NCI-H460 (cell line): ENCODE results near the gene SLC22A4. TPM values are rescaled to one million over a fixed set of nuclear protein-coding genes. Genes with fewer than 3 reads are reported as not detected.
A peak's percentile ranks its signal among the peaks of the same experiment; 100 is the strongest.

Experiments used
- DNase-seq: peaks from one replicate; pipeline ENCODE4 v3.0.0-alpha.2; 2016; ENCODE audit warnings: low read depth; ENCODE audit errors: extremely low read depth
- total RNA-seq: library from RNA; depleted of rRNA; stranded (reverse); fragments of >200 nt; shearing (Covaris generic); gene quantifications from 2 replicates; pipeline ENCODE4 v1.2.3, GENCODE V29; 2014

Gene SLC22A4
- total RNA-seq, 1 experiment from 2014 or later, result 4.3 TPM

DNA sequence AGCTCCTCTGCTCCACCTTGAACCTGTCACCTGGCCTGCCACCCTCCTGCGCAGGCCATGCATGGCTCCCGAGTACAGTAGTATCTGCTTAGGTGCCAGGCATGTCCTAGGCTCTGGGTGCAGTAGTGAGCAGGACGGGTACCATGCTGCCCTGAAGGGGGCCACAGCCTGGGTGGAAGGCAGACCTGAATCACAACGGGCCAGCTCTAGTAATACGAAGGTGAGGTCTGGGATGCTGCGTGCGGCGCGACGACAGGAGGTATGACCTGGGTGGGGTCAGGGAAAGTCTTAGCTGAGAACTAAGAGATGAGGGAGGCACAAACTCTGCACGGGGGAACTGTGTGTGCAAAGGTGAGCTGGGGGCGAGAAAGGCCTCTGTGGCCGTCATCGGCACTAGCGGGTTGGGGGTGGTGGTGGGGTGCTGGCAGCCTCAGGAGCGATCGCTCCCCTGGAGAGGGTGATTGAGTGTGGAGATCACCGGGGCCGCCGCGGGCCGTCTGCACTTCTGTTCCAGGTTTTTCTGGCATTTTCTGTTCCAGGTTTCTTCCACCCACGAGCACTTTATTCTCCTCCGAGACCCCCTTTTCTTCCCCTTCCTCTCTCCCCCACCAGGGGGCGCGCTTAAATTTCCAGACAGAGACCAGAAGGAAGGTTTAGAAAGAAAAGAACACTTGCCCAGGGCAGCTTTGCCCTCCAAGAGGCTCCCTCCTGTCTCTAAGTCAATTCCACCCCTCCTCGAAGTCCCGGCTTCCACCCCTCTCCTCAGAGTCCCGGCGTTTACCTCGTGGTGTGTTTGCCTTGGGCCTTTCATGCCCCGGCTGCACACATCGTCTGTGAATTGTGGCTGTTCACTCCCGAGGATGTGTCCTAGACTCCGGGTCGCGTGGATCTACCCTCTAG lies 21.6 kb upstream of the SLC22A4 start:
- peak; percentile 61 for DNase-seq

DNA sequence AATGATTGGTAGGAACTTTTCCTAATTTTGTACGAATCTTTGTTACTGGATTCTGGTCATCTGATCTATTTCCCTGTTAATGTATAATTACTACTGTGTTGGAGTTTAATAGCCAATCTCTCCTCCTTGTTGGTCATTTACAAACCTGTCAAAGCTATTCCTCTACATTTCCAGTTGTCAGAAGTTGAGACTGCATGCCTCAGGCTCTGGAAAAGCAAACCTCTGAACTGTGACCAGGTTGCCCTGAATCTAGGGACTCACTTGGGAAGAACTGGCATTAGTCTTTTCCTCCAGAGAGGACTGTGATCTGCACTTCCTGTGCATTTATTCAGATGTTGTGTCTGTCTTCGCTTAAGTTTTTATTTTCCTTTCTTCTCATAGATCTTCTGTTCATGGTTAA lies 20.6 kb upstream of the SLC22A4 start:
- DNase-seq, result no peak

DNA sequence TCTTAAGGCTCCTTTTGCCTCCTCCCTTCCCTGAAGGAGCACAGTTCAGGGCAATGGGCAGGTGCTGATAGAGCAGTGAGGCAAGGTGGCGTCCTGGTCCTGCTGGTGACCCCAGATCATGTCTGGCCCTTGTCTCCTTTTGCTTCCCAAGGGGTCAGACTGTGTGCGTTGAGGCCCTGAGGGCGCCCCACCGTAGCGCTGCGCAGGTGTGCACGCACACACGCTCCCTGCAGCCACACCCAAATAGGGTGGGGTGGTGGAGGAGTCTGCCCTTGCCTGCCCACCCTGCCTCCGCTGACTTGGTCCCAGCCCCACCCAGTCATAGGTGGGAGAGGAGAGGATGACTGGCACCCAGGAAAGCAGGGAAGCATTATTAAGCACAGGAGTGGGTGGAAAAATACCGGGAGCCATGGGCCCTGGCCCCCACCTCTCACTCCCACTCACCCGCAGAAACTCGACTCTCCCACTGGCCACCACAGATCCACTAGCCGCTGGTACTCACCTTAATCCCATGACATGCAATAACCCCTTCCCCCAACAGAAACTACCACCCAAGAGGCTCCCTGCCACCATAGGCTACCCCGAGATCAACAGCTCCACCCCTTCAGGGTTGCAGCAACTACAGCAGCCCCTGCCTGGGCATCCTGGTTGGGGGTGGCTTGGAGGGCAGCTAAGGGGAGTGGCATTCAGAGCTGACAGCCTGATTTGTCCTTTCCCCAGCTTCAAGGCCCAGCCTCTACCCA lies 20.0 kb upstream of the SLC22A4 start:
- no peak for DNase-seq

DNA sequence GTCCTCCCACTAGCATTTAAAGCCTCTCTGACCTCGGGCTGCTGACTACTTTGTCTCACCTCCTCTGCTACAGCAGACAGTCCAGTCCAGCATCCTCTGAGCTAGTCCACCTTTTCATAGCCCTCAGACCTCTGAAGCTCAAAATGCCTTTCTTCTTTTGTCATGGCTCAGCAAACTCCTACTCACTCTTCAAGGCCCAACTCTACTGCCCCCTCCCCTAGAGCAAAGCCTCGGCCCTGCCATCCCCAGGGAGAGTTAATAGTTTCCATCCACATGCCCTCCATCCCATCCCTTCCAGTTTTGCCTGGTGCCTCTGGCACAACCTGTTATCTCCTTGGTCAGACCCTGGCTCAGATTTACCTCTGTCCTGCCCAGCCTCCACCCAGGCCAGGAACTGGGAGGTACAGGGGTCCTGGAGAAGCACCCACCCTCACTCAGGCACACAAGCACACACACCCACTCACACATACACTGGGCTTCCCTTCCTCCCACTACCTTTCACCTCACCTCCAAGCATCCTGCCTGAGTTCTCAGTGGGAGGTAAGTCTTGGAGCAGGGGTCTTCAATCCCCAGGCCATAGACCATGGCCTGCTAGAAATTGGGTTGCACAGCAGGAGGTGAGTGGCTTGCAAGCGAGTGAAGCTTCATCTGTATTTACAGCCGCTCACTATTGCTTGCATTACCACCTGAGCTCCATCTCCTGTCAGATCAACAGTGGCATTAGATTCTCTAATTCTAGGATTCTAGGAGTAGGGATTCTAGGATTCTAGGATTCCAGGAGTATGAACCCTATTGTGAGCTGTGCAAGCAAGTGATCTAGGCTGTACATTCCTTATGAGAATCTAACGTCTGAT lies 18.6 kb upstream of the SLC22A4 start:
- no peak for DNase-seq

DNA sequence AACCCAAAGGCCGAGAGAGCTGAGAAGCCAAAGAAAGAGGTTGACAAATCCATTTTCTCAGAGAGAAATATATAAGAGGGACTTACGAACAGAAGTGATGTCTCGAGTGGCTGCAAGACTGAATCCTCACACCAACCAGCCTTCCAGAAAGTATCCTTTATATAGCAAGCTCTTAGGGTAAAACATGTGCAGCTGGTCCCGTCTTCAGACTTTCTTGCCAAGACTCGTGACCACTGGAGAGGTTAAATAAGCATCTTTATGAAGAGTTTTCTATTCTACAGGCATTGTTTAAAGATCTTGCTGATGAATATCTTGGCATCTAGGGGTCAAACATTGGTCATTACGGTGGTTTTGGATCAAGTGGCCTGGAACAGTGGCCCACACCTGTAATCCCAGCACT lies 16.9 kb upstream of the SLC22A4 start:
- DNase-seq, result no peak

DNA sequence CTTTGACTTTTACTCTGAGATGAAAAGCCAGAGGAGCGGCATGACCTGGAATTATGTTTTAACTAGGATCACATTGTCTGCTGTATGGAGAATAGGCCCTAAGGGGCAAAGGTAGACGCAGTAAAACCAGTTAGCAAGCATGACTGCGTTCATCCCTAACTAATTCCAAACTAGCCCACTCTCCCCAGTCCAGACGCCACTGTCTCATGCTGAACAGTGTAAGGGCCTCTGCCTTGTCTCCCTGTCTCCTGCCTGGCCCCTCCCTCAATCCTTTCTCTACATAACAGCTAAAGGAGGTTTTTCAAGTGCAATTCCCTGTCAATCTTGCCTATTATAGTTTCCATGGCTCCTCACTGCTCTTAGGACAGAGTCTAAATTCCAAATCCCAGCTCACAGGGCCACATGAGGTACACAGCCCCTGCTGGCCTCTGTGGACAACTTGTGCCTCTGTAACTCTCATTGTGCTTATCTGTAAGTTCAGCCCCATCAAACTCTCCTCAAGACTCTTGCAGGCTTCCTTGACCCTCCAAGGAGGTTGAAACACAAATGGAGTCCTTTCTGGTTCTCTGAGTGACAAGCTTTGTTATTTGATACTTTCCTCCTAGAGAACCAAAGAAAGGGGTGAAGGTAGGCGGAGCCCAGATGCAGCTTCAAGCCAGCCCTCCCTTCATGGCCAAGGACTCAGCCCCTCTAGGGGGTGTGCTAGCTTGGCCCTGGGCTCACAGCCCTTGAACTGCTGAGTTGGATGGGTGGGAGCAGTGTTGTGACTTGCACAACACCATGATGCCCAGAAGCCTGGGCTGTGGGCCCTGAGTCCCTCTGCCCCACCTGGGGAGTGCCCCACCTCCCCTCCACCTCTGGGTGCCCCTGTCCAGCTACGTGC lies 16.0 kb upstream of the SLC22A4 start:
- DNase-seq, result no peak

DNA sequence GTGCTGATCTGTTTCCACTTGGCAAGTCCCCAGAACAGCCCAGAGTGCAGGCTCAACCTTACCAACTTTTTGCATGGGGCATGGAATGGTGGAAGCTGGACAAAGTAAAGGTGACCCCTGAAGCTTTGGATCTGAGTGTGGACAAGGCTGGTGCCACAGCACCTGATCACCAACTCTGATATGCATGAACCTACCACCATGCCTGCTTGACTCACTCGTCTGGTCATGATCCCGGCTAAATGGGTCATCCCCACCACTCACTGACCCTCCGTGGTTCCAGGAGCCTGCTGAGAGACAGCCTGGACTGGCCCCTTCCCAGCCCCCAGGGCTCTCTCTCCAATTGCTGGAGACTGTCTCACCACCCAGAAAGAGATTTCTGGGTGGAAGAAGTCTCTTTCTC lies 14.4 kb upstream of the SLC22A4 start:
- no peak for DNase-seq

DNA sequence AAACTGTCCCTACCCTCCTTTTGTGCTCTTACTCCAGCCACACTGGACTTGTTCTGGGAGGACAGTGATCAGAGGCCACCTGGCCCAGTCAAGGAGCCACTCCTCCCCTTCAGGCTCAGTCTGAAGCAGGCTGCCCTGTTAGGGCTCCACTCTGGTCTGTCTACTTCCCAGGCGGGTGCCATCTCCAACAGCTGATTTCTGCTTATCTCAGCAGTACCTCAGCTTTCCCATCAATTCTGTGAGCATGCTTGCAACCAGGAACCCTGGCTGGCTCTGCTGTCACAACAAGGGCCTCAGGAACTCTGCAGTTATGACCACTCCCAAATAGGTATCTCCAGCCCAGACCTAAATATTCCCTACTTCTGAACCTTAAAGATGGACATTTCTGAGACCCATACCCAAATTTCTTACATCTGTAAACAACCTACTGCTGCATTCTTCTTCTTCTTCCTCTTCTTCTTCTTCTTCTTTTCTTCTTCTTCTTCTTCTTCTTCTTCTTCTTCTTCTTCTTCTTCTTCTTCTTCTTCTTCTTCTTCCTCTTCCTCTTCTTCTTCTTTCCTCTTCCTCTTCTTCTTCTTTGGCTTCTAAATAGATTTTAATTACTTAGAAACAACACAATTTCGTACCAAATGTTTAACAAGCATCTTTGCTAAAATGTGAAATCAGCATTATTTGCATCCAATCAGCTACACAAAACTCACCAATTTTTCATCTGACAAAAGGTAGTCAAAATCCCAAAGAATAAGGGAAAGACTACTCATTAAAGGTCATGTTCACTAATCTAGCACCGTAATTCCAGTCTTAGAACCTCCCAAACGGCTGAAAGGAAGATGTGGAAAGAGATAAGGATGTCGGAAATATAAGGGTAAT lies 13.6 kb upstream of the SLC22A4 start:
- DNase-seq, result no peak

DNA sequence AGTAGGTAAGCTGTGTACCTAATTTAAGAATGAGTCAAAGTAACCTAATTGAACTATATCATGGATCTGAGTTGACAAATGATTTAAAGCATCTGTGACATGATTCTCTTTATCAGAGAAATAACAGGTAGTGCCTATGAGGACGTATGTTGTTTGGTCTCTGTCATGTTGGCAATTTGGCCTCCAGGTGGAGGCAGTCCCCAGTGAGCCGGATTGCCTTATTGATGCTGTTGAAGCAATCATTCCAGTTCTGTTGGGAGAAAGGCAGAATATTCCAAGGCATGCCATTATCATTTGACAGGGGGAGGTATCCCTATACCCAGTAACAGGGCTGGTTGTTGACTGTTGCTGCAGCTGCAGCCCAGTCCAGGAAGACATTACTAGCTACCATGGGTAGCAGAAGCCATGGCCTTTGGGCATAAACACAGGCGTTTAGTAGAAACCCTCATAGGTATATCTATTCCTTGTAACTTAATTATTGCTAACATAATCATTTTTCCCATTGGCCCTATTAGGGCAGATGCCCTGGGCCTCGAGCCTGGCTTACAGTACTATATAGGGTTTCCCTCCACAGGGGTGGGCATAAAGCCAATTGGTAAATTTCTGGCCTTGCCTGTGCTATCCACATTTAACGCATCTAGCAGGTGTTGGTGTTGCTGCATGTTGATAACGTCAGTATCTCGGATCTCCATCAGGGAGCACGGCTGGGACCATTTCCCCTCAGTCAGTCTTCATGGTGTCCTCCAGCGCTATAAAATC lies 12.2 kb upstream of the SLC22A4 start:
- no peak for DNase-seq

DNA sequence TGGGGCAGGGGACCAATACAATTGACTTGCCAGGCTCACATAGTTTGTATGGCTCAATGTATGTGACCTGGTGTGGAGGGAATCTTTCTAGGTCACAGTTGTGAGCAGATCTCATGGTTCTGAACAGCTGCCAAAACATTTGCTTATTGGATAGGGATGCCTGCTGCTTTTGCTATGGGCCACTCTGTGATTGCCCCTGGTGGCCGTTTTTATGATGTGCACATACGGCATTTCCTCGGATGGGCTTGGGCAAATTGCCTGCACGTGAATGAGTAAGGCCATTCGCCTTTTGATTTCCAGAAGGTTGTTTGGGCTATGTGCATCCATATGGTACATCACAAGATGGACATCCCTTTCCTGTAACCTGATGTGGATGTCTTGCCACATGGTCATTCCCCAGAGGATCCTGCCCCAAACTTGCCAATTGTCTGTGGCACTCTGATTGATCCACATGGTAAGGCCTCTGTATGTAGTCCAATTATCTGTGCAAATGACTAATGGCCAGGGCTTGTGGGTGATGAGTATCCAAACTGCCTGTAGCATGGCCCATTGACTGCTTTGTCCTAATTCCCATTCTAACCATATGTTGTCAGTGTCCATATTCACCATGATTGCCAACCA lies 10.7 kb upstream of the SLC22A4 start:
- peak; percentile 18 for DNase-seq

DNA sequence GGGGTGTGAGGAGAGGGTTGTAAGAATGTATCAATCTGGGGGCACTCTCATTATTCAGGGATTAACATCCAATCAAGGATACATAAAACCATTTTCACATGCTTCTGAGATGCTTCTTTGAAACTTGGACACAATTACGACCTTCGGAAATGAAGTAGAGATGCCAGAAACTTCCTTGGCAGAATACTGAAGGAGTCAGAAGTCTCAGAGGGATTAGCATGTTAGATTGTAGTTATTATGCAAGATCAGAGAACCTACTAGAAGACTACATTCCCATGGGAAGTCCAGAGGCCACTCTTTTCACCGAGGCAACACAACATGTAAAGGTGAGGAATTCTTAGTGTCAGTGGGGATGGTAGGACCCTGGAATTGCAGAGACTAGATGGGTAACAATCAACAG lies 5.1 kb upstream of the SLC22A4 start:
- no peak for DNase-seq

DNA sequence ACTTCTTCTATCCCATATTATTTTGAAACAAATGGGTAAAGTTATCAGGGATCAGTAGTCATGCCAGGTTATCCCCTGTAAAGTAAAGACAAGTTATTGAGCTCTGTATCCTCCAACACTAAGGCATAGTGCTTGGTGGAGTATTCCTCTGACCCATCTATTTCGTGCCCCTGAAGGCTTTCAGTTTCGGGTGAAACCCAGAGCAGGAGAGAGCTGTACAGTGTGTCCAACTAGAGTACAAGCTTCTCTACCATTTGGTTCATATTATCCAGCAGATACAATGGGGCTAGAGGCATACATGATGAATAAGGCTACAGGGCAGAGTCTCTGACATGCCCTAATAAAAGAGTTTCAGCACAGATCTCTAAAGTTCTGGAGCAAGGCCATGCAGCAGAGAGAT lies 3.2 kb upstream of the SLC22A4 start:
- DNase-seq, result no peak

DNA sequence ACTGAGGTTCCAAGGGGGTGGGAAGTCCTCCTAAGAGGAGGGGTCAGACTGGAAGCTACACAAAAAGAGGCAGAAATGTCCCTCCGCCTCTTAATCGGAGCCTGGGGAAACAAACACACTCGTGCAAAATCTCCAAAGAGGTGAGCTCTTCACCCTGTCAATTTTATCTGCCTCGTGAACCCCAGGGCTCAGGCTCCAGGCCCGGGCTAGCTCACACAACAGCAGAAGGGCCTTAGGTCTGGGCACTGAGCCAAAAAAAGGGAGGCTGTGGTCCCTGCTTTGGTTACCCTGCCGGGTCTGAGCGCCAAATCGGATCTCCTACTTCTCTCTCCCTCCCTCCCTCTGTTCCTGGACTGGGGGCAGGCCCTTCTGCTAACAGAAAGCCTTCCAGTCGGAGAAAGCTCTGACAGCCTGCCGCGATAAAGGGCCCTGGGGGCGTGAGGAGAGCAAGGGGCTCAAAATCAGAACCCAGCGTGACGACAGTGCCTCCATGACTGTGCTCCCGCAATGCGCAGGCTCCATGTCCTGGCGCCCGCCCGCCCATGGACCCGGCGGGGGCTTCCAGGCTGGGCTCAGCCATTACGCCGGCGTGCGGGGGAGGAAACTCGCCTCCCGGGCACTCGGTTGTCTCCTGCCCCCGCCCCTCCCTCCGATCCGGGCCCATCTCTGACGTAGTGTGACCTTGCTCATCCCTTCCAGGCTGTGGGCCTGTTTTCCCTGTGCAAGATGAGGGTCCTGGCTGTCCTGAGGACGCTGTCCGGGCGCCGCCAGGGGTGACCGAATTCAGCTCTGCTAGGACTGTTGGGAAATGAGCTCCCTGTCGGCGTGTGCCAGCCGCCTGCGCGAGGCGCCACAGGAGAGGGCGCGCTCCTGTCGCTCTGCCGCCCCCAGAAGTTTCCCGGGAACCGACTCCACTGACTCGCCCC lies 865 bp upstream of the SLC22A4 start:
- DNase-seq, result peak; percentile 74

DNA sequence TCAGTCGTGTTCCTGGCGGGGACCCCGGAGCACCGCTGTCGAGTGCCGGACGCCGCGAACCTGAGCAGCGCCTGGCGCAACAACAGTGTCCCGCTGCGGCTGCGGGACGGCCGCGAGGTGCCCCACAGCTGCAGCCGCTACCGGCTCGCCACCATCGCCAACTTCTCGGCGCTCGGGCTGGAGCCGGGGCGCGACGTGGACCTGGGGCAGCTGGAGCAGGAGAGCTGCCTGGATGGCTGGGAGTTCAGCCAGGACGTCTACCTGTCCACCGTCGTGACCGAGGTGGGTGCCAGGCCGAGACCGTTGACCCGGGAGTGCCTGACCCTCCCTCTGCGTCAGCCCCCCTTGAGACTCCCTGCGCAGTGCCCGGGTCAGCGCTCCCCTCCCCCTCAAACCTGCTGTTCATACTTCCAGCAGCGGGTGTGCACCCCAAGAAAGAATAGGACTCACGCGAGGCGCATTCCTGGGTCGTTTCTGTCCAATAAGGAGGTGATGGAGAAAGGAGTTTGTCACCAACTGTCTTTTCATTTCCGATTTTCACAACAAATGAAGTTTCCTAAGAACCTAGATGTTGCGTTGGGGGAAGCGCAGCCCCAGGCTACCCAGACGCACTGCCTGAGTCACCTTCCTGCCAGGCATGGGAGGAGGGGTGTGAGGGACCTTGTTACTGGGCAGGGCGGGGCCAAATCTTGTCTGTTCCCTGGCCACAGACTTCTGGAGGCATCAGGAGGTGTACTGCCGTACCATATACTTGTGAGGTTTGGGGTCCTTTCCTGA lies 722 bp downstream of the SLC22A4 start:
- DNase-seq, result peak; percentile 81

DNA sequence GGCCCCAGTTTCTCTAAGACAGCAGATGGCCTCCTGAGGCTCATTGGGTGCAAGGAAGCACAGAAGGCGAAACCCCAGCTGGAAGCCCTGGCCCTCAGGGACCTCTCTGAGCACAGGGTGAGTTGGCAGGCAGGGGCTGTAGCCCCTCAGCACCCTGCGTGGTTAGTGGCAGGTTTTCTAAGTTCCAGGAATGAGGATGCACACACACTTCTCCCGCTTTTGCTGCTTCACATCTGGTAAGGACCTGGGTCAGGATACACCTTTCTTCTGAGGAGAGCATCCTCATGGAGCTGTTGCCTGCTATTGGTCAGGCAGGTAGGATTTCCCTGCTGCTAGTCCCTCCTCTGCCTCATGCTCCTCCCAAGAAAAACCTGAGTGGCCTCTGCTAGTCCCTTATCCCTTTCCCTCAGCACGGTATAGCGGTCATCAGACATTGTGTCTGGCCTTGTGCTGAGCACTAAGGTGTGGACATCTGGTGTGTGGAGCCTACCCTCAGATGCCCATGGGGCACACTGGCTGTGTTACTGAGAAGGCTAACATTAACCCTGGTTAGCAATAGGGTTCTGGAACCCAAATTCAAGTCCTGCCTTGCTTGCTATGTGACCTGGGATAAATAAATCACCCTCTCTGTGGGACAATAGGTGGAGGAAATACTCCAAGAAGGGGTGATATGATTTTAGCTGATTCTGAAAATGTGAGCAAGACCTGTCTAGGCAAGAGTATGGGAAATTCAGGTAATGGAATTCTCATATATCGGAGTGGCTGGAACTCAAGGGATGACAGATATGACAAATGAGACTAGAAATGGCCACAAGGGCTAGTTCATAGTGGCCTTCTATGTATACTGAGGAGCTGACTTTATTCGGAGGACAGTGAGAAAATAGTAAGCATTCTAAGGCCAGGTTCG lies 1.6 kb downstream of the SLC22A4 start:
- DNase-seq, result no peak
